HG02678 (cell line): Measurements from ENCODE around the gene C9orf72.
A peak's percentile ranks its signal among the peaks of the same experiment; 100 is the strongest.

Source experiments
- ATAC-seq: cut with Tn5 transposase; IDR thresholded peaks from one replicate; pipeline ENCODE4 v1.9.1; 2021; ENCODE audit warnings: mild to moderate bottlenecking, moderate library complexity; ENCODE audit not compliant: unreplicated experiment

The C9orf72 gene

DNA sequence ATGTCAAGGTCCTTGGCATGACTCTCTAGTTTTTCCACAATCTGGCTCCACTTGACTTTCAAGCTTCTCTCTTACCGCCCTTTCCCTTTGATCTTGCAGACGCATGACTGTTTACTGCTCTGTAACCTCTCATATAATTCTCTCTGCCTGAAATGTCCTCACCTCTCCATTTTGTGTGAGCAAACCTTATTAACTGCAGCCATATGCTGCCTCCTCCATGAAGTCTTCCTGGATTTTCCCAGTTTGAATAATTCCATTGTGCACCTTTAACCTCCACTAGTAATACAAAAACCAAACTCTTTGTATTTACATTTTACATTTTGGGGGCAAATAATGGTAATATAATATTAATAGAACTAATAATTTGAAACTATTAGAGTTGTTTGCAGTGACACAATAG, 9.5 kb upstream of the C9orf72 start:
- no peak for ATAC-seq

GRCh38 chr9:27581826-27582225, 8.5 kb upstream of the C9orf72 start:
- no peak for ATAC-seq

- peak; percentile 89 for ATAC-seq
These were observed 631 bp upstream of the C9orf72 start for GRCh38 chr9:27573634-27574590.

GRCh38 chr9:27572566-27572917, 739 bp downstream of the C9orf72 start:
- peak; percentile 33 for ATAC-seq

DNA sequence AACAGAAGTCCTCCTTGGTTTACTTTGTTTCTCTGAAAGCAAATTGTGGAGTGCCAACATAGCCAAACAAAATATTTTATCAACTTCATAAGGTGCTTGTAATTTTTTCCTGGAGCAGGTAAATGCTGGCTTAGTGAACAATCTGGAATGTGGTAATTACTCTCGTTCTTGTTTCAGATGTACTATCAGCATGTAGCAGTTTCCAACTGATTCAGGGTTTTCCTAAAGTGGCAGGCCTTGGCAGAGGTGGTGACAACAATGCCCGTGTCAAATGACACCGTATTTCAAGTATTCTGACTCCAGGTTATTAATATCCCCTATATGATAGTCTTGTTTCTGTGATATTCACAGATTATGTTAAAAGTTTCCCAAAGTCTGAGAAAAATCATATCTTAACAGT, 1.2 kb downstream of the C9orf72 start:
- no peak for ATAC-seq

GRCh38 chr9:27571011-27571410, 2.3 kb downstream of the C9orf72 start:
- no peak for ATAC-seq

DNA sequence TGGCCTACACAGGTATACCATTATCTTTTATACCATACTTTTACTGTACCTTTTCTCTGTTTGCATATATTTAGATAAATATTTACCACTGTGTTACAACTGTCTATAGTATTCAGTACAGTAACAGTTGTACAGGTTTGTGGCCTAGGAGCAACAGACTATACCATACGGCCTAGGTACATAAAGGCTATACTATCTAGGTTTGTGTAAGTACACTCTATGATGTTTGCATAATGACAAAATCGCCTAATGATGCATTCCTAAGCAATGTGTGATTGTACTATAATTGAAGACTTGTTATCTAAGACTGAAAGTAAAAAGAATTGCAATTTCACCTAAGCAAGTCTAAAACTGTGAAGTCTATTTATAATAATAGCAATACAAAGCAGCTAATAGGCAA, 3.9 kb downstream of the C9orf72 start:
- no peak for ATAC-seq

DNA sequence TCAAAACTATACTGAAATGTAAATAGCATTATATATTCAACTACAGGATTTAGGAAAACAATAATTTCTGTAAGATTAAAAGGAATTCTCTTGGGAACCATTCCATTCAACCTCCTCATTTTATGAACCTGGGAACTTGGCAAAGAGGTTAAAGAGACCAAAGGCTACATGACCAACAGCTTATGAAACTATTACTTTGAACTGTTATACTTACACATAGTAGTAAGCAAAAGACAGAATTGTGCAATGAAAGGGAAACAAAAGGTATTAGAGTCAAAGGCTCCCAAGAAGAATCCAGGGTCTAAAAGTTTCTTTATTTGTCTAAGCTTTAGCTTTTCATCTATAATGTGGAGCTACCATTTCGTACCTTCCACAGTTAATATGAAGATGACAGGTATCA, 7.2 kb downstream of the C9orf72 start:
- no peak for ATAC-seq

- ATAC-seq: no peak
These were observed 7.6 kb downstream of the C9orf72 start for GRCh38 chr9:27565696-27566095.

DNA sequence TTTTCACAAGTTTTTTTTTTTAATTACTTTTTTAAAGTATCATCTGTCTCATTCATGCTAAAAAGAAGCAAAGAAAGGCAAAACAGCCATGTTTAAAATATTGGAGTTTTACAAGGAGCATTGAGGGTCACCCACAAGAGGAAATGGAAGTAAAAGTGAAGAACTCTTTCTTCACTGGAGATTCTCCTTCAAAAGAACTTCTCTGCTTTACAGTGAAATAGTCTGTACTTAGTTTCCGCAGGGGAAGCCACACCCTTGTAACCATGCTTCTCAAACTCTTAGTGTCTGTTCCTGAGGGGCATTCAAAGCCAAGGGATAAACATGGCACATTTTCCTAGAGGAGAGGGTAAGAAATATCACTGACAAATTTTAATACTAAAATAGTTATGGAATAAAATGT, 8.6 kb downstream of the C9orf72 start:
- no peak for ATAC-seq

- ATAC-seq: no peak
These were observed 9.4 kb downstream of the C9orf72 start for GRCh38 chr9:27563738-27564430.

GRCh38 chr9:27561685-27562084, 11.6 kb downstream of the C9orf72 start:
- ATAC-seq: no peak

DNA sequence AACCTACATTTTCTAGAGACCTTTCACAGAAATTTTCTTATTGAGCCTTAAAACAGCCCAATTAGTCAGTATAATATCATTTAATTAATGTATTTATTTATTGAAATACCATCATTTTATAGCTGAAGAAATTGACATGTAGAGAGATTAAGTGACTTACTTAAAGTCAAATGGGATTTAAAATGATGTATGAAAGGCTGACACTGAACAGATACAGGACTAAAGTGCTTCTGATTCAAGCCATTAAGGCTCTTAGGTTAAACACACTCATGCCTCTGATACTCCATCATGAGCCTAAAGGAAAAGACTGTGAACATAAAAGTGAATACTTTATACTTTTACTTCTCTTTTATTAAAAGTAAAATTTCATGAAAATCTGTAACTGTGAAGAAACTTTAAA, 12.8 kb downstream of the C9orf72 start:
- no peak for ATAC-seq

DNA sequence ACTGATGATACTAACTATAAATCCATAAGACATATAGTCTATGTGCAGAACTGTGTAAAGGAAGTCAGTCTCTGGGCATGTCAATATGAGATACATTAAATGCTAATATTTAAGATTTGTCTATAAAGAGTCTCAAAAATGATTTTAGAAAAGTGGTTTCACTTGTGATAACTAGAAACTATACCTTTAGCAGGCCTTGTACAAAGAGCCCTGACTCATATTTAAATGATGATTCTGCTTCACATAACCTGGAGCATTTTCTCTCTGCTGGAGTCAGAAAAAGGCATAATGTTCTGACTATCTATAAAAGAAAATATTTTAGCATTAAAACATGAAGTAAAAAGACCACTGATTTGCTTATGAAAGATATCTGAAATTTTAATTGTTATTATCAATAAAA, 15.0 kb downstream of the C9orf72 start:
- ATAC-seq: no peak

DNA sequence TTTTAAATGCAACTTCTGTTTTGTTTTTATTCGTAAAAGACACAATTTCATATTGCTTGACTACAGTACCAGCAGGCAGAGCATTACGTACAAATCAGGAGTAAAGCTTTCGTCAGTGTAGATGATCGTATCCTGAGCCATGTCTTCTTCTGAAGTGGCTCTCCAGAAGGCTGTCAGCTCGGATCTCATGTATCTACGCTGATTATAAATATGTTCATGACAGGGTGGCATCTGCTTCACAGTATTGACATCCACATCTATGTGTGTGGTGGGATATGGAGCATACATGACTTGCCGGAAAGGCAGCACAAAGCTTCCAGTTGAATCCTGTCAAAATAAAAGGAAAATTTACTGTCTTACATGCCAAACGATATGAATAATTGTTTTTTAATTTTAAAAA, 16.8 kb downstream of the C9orf72 start:
- ATAC-seq: no peak

DNA sequence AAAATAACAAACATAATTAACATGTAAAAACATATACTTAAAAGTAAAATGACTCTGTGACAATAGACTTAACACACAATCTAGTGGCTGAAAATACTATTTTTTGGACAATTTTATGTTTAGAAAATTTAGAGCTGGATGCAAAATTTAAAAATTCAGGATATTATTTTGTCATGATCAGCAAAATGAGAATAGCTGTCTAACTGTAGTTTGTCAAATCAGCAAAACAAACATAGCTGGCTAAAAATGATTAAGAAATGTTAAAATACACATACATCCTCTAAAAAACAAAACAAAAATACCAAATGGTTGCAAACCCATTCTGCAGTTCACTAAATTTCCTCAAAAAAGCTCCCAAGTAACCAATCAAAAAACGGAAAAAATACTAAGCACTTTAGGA, 18.6 kb downstream of the C9orf72 start:
- no peak for ATAC-seq

DNA sequence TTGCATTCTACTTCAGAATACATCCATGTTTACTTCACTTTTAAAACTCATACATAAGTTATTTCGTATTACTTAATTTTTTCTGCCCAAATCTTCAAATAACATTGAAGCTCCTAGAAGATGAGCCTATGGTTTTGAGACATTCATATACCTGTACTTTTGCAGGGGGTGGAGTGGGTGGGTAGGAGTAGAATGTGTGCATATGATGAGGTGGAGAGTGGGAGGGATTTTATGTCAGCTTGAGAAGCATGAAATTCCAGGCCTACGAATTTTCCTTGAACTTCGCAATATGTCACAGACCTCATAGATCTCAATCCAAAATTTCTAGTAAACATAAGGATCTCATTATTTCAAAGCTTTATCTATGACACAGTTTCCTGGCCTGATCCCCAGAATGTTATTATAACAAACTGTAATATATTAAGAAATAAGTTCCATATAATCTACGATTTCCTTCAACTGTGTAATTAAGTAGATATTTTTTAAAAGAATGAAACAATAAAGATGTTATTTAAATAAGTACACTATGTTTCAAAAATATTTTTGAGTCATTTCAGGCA, 24.0 kb downstream of the C9orf72 start:
- ATAC-seq: no peak

DNA sequence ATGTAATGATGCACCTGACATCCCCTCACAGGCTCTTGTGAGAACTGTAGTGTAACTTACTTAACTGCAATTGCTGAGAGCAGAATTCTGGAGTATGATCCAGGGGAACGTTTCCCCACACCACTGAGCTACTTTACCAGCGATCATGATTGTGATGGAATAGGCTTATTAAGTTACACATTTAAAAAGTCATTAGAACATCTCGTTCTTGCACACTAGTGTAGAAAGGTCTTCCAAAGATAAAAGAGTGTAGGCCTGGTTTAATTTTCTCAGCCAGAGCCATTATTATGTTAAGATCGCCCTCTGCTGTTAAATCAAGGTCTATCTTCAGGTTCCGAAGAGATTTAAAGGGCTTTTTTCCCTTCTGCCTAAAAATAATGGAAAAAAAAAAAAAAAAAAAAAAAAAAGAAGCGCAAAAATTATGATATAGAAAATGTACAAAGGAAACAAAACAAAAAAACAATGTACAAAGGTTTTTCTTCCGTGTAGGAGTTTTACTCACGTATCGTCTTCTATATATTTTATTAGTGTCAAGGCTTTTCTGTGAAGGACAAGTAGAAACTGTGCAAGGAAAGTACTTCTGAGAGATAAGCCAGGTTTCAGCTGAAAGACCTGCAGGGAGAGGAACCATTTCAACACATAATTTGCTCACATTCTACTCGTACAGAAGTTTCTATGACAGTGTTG, 25.1 kb downstream of the C9orf72 start:
- ATAC-seq: no peak

DNA sequence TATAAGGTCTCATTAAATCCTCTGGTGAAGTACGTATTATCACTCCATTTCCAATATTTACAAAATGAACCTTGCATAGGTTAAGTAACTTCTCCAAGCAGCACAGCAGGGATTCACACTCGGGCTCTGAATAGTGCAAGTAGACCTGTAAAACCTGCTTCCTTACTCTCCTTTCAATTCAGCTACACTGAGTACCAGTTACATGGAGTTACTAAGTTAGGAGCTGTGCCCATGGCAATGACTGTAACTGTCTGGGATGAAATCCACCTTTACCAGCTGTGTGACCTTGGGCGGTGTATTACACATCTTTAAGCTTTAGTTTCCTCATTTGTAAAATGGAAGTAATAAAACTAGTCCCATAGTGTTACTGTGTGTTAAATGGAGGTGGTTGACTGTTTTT, 27.8 kb downstream of the C9orf72 start:
- no peak for ATAC-seq

- no peak for ATAC-seq
These were observed 30.8 kb downstream of the C9orf72 start for GRCh38 chr9:27542508-27542907.

- no peak for ATAC-seq
These were observed 31.5 kb downstream of the C9orf72 start for GRCh38 chr9:27541740-27542139.
